Stimulated activated CD4-positive, alpha-beta T cell treated with anti-CD3 and anti-CD28 coated beads, TNF-alpha, amount 100 ng/mL, for 24 hours (primary cell): ENCODE measurements around the gene IL17REL.

Source experiments
- DNase-seq, 3 experiments: peaks; one replicate each; pipeline ENCODE4 v3.0.0-alpha.2; 2020; ENCODE audit warnings: low read depth in 3 of 3

IL17REL gene

DNA sequence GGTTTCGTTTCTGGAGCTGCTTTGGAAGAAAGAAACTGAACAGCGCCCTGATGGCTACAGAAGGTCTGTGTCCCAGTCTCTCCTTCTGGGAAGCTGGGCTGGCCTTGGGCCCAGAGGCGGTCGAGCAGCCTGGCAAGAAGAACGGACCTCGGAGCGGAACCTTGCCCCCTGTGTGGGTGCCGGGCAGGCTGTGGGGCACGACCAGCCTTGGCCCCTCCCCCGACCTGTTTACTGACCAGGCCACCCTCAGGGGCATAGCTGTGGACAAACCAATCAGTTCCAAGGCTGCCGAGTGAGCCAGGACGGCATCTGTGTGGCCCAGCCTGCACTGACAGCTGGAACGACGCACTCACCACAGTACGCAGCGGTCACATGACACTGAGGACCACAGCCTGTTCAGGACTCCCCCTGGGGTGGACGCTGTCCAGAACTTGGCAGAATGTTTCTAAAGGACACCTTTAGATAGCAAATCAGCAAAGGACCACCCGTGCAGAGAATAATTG, 44.8 kb downstream of the IL17REL start:
- no peak for DNase-seq

DNA sequence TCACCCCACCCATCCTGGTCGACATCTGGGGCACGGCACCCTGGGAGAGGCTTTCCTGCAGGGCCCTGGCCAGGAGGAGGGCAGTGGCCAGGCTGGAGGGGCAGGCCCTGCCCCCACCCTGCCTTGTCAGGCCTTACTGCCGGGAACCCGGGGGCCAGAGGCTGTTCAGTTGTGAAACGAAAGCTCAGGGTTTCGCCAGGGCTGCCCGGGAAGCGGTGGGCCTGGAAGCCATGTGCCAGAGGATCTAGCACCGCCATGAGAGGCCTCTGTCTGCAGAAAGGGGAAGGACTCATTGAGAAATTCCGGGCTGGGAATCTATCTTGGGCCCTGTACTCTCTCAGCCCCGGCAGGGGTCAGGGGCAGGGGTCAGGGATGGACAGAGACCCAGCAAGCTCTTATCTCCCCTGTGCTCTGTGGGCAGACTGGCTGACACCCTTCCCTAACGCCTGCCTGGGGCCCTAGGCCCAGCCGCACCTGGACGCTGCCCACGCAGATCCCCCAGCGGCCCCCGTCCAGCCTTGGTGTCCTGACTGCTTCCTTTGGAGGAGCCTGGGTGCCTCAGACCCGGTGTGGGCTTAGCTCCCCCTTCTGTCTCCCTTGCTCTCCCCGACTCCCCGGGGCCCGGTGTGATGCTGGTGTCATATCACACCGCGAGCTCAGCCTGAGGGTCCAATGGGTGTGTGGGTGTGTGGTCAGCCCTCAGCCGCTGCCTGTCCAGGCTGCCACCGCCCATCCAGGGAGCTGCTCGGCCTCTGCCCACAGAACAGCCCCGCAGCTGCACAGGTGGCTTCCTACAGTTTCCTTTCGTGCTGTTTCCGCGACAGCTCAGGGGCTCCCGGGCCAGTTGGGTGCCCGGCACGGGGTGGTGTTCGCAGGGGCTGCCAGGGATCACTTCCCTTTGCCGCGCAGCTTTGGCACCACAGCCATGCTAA, 45.5 kb downstream of the IL17REL start:
- DNase-seq = no peak

DNA sequence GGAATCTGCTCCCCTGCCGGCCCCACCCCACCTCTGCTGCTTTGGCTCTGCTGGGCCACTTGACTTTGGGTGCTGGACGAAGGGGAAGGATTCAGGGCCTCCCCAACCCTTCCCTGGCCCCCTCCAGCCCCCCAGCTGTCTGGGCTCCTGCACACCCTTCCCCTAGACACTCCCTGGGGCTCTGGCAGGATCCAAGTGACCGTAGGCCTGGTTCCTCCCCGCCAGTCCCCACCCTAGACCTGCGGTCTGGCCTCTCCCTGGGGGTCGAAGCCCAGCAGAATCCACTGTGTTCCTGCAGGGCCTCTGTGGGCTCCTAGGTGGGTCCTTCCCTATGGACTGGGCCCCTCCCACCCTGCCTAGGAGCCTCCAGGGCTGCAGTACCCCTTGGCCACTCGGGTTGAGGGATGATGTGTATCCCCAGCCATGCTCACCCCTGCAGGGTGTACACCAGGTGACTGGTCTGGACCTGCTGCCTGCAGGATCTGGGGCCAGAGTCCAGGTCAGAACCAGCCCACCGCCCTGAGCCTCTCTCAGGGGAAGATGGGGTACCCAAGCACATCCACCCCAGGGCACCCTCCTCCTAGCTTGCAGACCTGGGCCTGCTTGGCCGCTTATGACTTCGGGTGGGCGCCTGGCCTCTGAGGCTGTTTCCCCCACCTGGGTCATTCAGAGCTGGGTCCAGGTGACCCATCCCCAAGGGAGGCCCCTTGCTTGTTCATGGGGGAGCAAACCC, 46.4 kb downstream of the IL17REL start:
- no peak for DNase-seq

GRCh38 chr22:49965091-49966040, 47.2 kb downstream of the IL17REL start:
- DNase-seq = peak in 1 of 3 experiments; percentile 24

DNA sequence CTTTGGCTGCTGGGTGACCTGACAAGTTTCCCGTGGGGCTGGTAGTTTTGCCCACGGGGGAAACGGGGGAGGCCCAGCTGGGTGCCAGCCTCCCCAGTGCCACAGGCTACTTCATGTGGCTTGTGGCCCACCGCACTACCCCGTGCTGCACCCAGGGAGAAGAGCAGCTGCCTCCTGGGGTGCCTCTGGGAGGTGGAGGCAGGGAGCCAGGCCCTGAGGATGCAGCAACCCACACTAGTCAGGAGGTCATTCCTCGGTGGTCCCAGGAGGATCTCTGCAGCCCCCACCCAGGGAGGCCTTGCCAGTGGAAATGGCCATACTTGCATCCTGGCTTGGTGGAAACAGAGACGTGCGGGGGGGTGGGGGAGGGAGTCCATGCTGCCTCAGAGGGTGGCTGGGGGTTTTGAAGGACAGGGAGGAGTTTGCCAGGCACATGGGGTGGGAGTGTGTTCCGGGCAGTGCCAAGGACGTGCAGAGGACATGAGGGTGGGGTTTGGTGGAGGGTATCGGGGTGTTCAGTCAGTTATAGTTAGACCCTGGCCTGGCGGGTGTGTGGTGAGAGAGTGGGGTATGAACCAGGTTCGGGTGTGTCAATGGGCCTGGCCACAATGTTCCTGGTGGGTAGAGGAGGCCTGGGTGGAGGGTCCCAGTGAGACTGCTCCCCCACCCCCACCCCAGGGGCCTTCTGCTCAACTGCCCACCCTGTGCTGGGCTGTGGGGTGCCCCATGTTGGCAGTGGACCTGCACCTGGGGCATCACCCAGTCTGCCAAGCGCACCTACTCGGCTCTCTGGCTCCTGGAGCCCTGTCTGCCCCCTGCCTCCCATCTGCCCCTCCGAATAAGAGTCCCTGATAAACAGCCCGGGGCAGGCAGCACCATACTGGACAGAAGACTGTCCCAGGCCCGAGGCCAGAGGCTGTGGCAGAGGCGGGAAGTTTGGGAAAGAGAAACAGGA, 48.2 kb downstream of the IL17REL start:
- peak in 1 of 3 experiments; percentile 24 for DNase-seq

DNA sequence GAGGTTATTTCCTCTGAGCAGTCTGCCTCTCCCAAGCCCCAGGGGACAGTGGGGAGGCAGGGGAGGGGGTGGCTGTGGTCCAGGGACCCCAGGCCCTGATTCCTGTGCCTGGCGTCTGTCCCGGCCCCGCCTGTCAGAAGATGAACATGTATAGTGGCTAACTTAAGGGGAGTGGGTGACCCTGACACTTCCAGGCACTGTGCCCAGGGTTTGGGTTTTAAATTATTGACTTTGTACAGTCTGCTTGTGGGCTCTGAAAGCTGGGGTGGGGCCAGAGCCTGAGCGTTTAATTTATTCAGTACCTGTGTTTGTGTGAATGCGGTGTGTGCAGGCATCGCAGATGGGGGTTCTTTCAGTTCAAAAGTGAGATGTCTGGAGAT, 48.9 kb downstream of the IL17REL start:
- DNase-seq = no peak

GRCh38 chr22:49962751-49963646, 49.6 kb downstream of the IL17REL start:
- DNase-seq = no peak

DNA sequence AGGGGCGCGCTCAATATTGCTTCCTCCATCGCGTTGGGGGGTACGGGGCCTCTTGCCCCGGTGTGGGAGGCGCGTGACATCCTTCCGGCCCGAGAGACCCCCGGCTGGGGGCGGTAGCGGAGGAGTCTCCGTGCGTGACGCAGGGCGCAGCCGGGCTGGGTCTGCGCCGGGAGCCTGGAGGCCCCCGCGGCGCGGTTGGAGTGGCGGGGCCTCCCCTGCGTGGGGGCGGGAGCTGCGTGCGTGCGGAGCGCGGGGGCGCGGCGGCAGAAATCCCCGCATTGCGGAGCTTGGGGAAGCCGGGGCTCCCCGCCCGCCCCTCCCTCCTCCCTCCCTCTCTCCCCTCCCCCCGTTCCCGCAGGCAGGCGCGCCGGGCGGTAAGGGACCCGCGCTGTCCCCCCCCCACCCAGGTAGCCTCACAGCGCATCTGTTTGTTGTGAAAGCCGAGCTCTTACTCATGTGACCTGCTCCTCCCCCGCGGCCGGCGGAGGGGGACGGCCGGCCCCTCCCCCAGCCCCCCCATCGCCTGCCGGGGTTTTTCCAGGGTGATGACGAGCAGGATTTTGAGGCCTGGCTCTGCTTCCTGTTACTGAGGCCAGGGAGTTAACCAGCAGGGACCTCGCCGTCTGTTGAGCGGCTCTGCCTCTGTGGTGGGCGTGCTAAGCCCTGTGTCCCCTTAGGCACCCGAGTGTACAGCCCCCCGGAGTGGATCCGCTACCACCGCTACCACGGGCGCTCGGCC, 50.4 kb downstream of the IL17REL start:
- DNase-seq = peak; percentile 78 to 91 (median 81)

DNA sequence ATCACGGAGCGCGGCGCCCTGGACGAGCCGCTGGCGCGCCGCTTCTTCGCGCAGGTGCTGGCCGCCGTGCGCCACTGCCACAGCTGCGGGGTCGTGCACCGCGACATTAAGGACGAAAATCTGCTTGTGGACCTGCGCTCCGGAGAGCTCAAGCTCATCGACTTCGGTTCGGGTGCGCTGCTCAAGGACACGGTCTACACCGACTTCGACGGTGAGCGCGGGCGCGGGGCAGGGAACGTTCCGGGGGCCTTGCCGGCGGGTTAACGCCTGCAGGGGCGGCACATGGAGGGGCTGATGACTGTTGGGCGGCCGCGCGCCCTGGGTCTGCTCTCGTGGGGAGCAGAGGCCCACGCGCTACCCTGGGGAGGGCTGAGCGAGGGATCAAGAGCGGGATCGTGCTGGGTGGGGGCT, 51.0 kb downstream of the IL17REL start:
- DNase-seq = no peak

DNA sequence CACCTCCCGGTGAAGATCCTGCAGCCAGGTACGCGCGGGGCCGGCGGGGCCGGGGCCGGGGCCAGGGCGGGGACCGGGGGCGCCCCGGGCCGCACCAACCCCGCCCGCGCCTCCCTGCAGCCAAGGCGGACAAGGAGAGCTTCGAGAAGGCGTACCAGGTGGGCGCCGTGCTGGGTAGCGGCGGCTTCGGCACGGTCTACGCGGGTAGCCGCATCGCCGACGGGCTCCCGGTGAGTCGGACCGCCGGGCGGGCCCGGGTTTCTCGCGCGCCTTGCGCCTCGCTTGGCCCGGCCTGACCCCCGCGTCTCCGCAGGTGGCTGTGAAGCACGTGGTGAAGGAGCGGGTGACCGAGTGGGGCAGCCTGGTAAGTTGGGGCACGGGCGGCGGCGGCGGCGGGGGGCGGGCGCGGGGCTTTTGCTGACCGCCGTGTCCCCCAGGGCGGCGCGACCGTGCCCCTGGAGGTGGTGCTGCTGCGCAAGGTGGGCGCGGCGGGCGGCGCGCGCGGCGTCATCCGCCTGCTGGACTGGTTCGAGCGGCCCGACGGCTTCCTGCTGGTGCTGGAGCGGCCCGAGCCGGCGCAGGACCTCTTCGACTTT, 51.5 kb downstream of the IL17REL start:
- no peak for DNase-seq

- peak; percentile 84 to 94 (median 91) for DNase-seq
These were observed 52.2 kb downstream of the IL17REL start, which contains the start of gene PIM3 for GRCh38 chr22:49960159-49961004. Gene PIM3, plus strand, starts transcription at chr22:49960772. Its CDS starts 176 bp downstream, at chr22:49960948.

DNA sequence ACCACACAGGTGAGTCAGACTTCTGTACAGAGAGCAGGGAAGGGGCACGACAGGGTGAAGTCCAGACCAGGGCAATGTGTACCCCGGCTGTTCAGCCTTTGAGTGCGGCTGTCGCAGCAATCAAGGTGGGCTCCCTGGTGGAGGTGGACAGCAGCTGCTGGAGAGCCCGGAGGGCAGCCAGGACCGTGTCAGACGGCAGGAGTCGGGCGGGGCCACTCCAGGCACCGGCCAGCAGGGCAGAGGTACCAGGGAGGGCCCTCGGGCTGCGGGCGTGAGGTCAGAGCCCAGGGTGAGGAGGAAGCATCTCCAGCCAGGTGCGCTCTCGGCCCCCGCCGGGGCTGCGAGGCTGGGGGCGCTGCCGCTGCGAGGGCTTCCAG, 52.8 kb downstream of the IL17REL start:
- no peak for DNase-seq

DNA sequence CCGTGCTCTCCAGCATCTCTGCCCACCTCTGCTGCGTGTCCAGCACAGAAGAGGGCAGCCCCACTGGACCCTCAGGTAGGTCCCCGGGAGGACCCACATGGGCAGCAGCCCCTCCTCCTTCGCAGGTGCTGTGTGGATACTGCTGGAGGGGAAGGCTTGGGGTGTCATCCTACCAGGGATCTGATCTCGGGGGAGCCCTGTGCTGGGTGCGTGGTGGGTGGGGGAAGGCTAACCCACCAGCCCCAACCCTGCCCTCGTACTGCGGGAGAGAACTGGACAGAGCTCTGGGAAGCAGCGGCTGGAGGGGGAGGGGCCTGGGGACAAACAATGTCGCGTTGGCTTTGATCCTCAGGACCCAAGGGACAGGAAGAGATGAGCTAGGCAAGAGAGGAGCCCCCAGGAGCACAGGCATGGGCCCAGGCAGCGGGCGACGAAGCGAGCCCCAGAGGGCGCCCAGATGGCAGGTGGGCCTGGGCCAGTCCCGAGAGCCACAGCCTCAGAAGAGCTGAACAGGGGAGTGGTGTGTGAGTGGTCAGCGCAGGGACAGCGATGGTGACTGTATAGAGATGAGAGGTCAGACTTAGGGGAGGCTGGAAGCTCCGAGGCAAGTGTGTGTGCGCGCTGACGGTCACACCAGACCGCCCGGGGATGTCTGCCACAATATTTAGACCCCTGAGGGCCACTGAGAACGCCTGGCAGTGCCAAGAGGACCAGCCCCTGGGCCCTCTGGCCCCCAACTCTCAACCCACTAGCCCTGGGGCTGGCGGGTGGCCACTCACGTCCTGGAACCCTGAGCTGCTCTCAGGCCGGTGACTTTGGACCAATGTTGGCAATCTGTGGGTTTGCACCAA, 53.4 kb downstream of the IL17REL start:
- no peak for DNase-seq

- DNase-seq = no peak
These were observed 54.1 kb downstream of the IL17REL start for GRCh38 chr22:49958366-49958921.

GRCh38 chr22:49957826-49958365, 54.7 kb downstream of the IL17REL start:
- no peak for DNase-seq
